Stomach (tissue), 4 donors: ENCODE results near the gene TNS3.

ENCODE experiments used
- EP300 ChIP-seq: sonication (generic); formaldehyde crosslinking; IDR thresholded peaks from one replicate; pipeline ENCODE4 v1.6.1; 2017; ENCODE audit warnings: antibody characterized with exemption
- POLR2A ChIP-seq, 4 donors: fragments of 450-650 bp; IDR thresholded peaks; one replicate each; pipeline ENCODE4 v1.6.1; 2016; ENCODE audit warnings: antibody characterized with exemption in 4 of 4, control low read depth in 2 of 4, mild to moderate bottlenecking in 1 of 4, moderate library complexity in 1 of 4
- TF ChIP-seq, protein P1 (sequence below), 7 experiments: fragments of 450-650 bp in 4 of 7; fragments of 200-600 bp in 3 of 7; sonication (generic) in 3 of 7; IDR thresholded peaks; one replicate each; pipeline ENCODE4 v1.5.1; 2016 to 2019; ENCODE audit warnings: antibody characterized with exemption in 7 of 7, control low read depth in 2 of 7, mild to moderate bottlenecking in 1 of 7

DNA sequence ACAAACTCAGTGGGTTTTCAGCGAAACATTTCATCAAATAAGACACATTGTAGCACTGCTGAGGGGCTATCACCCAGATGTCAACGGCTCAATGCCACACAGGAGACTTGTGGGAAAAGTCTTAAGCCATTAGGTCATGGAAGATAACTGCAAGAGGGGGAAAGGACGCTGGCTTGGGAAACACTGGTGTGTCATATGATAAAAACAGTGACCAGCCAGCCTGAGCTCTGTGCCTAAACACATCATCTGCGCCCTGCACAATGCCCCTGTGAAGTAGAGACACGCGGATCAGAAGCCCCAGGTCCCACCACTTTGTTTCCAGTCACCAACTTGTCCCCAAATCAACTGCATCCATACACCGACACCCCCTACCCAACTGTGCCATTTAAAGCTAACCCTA, 116.7 kb downstream of the TNS3 start:
- TF ChIP-seq EP300: no peak
- TF ChIP-seq, protein P1, sequence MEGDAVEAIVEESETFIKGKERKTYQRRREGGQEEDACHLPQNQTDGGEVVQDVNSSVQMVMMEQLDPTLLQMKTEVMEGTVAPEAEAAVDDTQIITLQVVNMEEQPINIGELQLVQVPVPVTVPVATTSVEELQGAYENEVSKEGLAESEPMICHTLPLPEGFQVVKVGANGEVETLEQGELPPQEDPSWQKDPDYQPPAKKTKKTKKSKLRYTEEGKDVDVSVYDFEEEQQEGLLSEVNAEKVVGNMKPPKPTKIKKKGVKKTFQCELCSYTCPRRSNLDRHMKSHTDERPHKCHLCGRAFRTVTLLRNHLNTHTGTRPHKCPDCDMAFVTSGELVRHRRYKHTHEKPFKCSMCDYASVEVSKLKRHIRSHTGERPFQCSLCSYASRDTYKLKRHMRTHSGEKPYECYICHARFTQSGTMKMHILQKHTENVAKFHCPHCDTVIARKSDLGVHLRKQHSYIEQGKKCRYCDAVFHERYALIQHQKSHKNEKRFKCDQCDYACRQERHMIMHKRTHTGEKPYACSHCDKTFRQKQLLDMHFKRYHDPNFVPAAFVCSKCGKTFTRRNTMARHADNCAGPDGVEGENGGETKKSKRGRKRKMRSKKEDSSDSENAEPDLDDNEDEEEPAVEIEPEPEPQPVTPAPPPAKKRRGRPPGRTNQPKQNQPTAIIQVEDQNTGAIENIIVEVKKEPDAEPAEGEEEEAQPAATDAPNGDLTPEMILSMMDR (IDR thresholded peaks at IDR 0.05): no peak
- TF ChIP-seq POLR2A (IDR thresholded peaks at IDR 0.05): no peak
